Neutrophil (primary cell): ENCODE results near the gene CCNA1.

Source experiments
- H3K27ac ChIP-seq: fragments of 200-600 bp; sonication (generic); 2 replicates; pipeline ENCODE4 v1.5.1; 2016; ENCODE audit warnings: mild to moderate bottlenecking, moderate library complexity
- H3K27me3 ChIP-seq: fragments of 200-600 bp; sonication (generic); 2 replicates; pipeline ENCODE4 v1.6.0; 2016; ENCODE audit warnings: mild to moderate bottlenecking
- H3K36me3 ChIP-seq: fragments of 200-600 bp; sonication (generic); 2 replicates; pipeline ENCODE4 v1.5.1; 2017
- H3K4me1 ChIP-seq, 2 experiments: fragments of 200-600 bp in 1 of 2; sonication (generic) in 1 of 2; 1 replicate in 1 of 2; 2 replicates in 1 of 2; pipeline versions ENCODE4 v1.5.1 to v1.6.1; 2013 to 2016; ENCODE audit warnings: low read depth in 1 of 2, low read length in 1 of 2, mild to moderate bottlenecking in 1 of 2, moderate library complexity in 1 of 2; ENCODE audit not compliant: control insufficient read depth in 1 of 2, insufficient read depth in 1 of 2
- H3K4me3 ChIP-seq, 2 experiments: fragments of 200-600 bp in 1 of 2; sonication (generic) in 1 of 2; 1 replicate in 1 of 2; 2 replicates in 1 of 2; pipeline ENCODE4 v1.5.1; 2013 to 2016; ENCODE audit warnings: low read depth in 1 of 2, low read length in 1 of 2, mild to moderate bottlenecking in 1 of 2, moderate library complexity in 1 of 2
- H3K9me3 ChIP-seq: fragments of 200-600 bp; sonication (generic); 2 replicates; pipeline ENCODE4 v1.5.1; 2016
- CTCF ChIP-seq: fragments of 200-600 bp; sonication (generic); IDR thresholded peaks from 2 replicates; pipeline ENCODE4 v1.5.1; 2016; ENCODE audit warnings: antibody characterized with exemption

CCNA1 gene

GRCh38 chr13:36454987-36455386, 22.7 kb downstream of the CCNA1 start:
- no peak for TF ChIP-seq CTCF

GRCh38 chr13:36456577-36456976, 24.3 kb downstream of the CCNA1 start:
- Histone ChIP-seq H3K36me3 (no peaks in the 10 kb centered on the region), H3K9me3 (no peaks in the 10 kb centered on the region), H3K27me3 (no peaks in the 10 kb centered on the region), H3K4me1 (peaks cover 5 to 18% of the 10 kb centered on the region in 2 experiments), H3K4me3 (no peak overlapping the region), H3K27ac (peak overlapping the region; percentile 17)
- no peak for TF ChIP-seq CTCF

More at GRCh38 chr13:36454987-36455386, 22.7 kb downstream of the CCNA1 start:
- Histone ChIP-seq H3K4me3 (no peak overlapping the region), H3K36me3 (no peaks in the 10 kb centered on the region), H3K9me3 (no peaks in the 10 kb centered on the region), H3K27me3 (no peaks in the 10 kb centered on the region), H3K27ac (no peak overlapping the region), H3K4me1 (peaks cover 5 to 23% of the 10 kb centered on the region in 2 experiments)

DNA sequence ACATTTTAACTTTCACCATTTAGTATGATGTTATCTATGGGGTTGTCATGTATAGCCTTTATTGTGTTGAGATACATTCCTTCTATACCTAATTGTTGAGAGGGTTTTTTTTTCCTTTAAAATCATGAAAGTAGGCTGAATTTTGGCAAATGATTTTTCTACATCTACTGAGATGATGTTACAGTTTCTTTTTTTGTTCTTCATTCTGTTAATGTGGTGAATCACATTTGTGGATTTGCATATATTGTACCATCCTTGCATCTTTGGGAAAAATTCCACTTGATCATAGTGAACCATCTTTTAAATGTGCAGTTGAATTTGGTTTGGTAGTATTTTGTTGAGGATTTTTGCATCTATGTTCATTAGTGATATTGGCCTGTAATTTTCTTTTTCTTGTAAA, 29.2 kb downstream of the CCNA1 start:
- Histone ChIP-seq H3K27ac (no peak overlapping the region), H3K4me3 (no peak overlapping the region), H3K36me3 (no peaks in the 10 kb centered on the region), H3K4me1 (peaks cover 0 to 1% of the 10 kb centered on the region in 2 experiments), H3K27me3 (no peaks in the 10 kb centered on the region), H3K9me3 (no peaks in the 10 kb centered on the region)
- TF ChIP-seq CTCF, result no peak

DNA sequence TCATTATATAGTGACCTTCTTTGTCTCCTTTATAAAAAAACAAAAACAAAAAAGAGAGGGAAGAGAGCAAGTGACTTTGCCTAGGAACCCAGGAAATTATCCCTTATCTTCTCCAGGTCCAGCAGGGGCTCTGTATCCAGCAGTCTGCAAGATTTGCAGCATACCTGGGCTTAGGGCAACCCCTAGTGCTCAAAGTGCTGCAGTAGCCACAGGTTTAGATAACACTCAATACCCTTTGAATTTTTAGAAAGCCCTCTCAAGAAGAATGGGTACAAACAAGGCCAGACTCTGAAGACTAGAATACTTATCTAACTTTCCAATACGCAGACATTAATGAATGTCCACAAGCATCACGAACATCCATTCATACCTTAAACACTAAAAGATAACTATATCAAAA, 43.2 kb downstream of the CCNA1 start:
- no peaks in the 10 kb centered on the region for H3K36me3 ChIP-seq
- H3K9me3 ChIP-seq, result no peaks in the 10 kb centered on the region
- H3K27ac ChIP-seq, result no peak overlapping the region
- no peak for TF ChIP-seq CTCF
- H3K4me1 ChIP-seq, result no peaks in the 10 kb centered on the region
- H3K4me3 ChIP-seq, result no peak overlapping the region
- no peaks in the 10 kb centered on the region for H3K27me3 ChIP-seq

GRCh38 chr13:36476661-36477060, 44.4 kb downstream of the CCNA1 start:
- no peaks in the 10 kb centered on the region for H3K27me3 ChIP-seq
- H3K9me3 ChIP-seq, result no peaks in the 10 kb centered on the region
- no peaks in the 10 kb centered on the region for H3K36me3 ChIP-seq
- no peaks in the 10 kb centered on the region for H3K4me1 ChIP-seq
- no peak overlapping the region for H3K4me3 ChIP-seq
- no peak for TF ChIP-seq CTCF
- H3K27ac ChIP-seq, result no peak overlapping the region
